Esophagus muscularis mucosa (tissue), 4 donors: ENCODE results near the gene STX8. TPM values are rescaled to one million over a fixed set of nuclear protein-coding genes. Genes with fewer than 3 reads are reported as not detected.
A peak's percentile ranks its signal among the peaks of the same experiment; 100 is the strongest.

Experiments used
- DNase-seq: peaks from one replicate; pipeline ENCODE4 v3.0.0-alpha.2; 2017; ENCODE audit errors: extremely low spot score
- H3K27ac ChIP-seq, 4 donors: fragments of 200-600 bp; sonication (generic); replicated peaks in 1 of 4; 1 replicate in 3 of 4; 2 replicates in 1 of 4; pipeline ENCODE4 v1.5.1; 2016 to 2019; ENCODE audit warnings: mild to moderate bottlenecking in 1 of 4
- H3K27me3 ChIP-seq, 4 donors: fragments of 200-600 bp; sonication (generic); one replicate each; pipeline versions ENCODE4 v1.5.1 to v1.6.0; 2016 to 2019
- H3K36me3 ChIP-seq, 4 donors: fragments of 200-600 bp; sonication (generic); one replicate each; pipeline ENCODE4 v1.5.1; 2016 to 2019
- H3K4me1 ChIP-seq, 4 donors: fragments of 200-600 bp; sonication (generic); one replicate each; pipeline ENCODE4 v1.5.1; 2016 to 2019
- H3K4me3 ChIP-seq, 4 donors: fragments of 200-600 bp; sonication (generic); 1 replicate in 2 of 4; 2 replicates in 2 of 4; pipeline ENCODE4 v1.5.1; 2016 to 2019; ENCODE audit warnings: mild to moderate bottlenecking in 4 of 4, moderate library complexity in 1 of 4
- H3K9me3 ChIP-seq, 4 donors: fragments of 200-600 bp; sonication (generic); 1 replicate in 3 of 4; 2 replicates in 1 of 4; pipeline ENCODE4 v1.5.1; 2016 to 2019
- CTCF ChIP-seq, 3 experiments: fragments of 200-600 bp in 2 of 3; fragments of 450-650 bp in 1 of 3; sonication (generic) in 2 of 3; IDR thresholded peaks; one replicate each; pipeline ENCODE4 v1.5.1; 2017 to 2019; ENCODE audit warnings: antibody characterized with exemption in 3 of 3, mild to moderate bottlenecking in 2 of 3, moderate library complexity in 1 of 3
- EP300 ChIP-seq: sonication (generic); formaldehyde crosslinking; IDR thresholded peaks from one replicate; pipeline ENCODE4 v1.6.1; 2017; ENCODE audit warnings: antibody characterized with exemption
- POLR2A ChIP-seq: fragments of 450-650 bp; IDR thresholded peaks from one replicate; pipeline ENCODE4 v1.6.1; 2017; ENCODE audit warnings: antibody characterized with exemption, moderate library complexity, mild to moderate bottlenecking, low read depth
- POLR2AphosphoS5 ChIP-seq, 2 donors: sonication (generic); formaldehyde crosslinking; IDR thresholded peaks; one replicate each; pipeline ENCODE4 v1.6.1; 2017; ENCODE audit warnings: antibody characterized with exemption in 2 of 2
- WGBS: methylation state at CpG from one replicate; pipeline ENCODE4 v1.1.5; 2018; 5-methylcytosine and 5-hydroxymethylcytosine counted together
- intact Hi-C: fragments of 100-400 bp; cut with DNase I; formaldehyde crosslinking; loops from one replicate; pipeline ENCODE4 v1.15.1; 2023
- total RNA-seq, 4 donors: library from RNA; depleted of rRNA; stranded (reverse); fragments of >200 nt; gene quantifications; one replicate each; pipeline versions ENCODE4 v1.1.0 to v1.2.1, GENCODE V29; 2016

STX8 gene
- total RNA-seq, 4 donors from 2014 or later: 83.9 to 104 (median 94.5) TPM

GRCh38 chr17:9249245-9249953 lies 326.2 kb downstream of the STX8 start:
- intact Hi-C loops: no loop called here
- peaks cover 0 to 15% (median 10%) of the 10 kb centered on the region in 4 donors for H3K36me3 ChIP-seq
- H3K4me3 ChIP-seq: no peak overlapping the region
- no peak for DNase-seq
- H3K27ac ChIP-seq: peak overlapping the region; percentile 34 to 99 (median 99)
- no peaks in the 10 kb centered on the region for H3K27me3 ChIP-seq
- WGBS: 90% methylated on average over 21 of the region's 21 CpGs
- no peaks in the 10 kb centered on the region for H3K9me3 ChIP-seq
- no peak for TF ChIP-seq EP300
- no peak for TF ChIP-seq CTCF (IDR thresholded peaks at IDR 0.05)
- TF ChIP-seq POLR2A: no peak
- no peak for TF ChIP-seq POLR2AphosphoS5 (IDR thresholded peaks at IDR 0.05)
- H3K4me1 ChIP-seq: peaks cover 7 to 52% (median 34%) of the 10 kb centered on the region in 4 donors

DNA sequence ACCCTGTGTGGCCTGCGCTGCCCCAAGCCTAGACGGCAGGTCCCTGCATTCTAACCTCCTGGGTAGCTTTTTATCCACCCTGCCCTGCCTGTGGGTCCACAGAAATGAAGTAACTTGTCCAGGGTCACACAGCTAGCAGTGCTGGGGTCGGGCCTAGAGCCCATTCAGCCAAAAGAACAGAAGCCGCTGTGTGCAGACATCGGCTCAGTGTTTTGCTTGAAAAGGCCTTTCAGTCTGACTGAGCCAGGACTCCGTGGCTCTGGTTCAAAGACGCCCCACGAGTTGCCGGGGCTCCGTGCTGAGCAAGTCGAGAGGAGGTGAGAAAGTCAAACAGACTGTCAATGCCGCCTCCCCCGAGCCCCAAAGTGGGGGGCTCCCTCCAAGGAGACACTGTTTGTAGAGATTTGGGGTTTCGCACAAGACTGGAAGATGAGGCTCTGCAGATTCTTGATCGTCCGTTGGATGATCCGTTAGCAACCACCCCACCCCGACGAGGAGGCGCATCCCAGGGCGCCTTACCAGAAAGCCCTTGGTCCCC lies 328.1 kb downstream of the STX8 start:
- Histone ChIP-seq H3K27me3 (no peaks in the 10 kb centered on the region), H3K4me1 (peaks cover 14 to 71% (median 54%) of the 10 kb centered on the region in 4 donors), H3K27ac (peak overlapping the region; percentile 97 to 99 (median 99)), H3K36me3 (peaks cover 0 to 15% (median 10%) of the 10 kb centered on the region in 4 donors), H3K4me3 (no peak overlapping the region), H3K9me3 (no peaks in the 10 kb centered on the region)
- TF ChIP-seq EP300 (no peak), POLR2AphosphoS5 (IDR thresholded peaks at IDR 0.05) (no peak), CTCF (IDR thresholded peaks at IDR 0.05) (no peak), POLR2A (no peak)
- no peak for DNase-seq
- intact Hi-C loops: no loop called here
- WGBS: 90% methylated on average over 13 of the region's 21 CpGs

GRCh38 chr17:9244066-9245052 lies 331.3 kb downstream of the STX8 start:
- Histone ChIP-seq H3K4me3 (peak overlapping the region in 1 of 4 donors; percentile 16), H3K9me3 (no peaks in the 10 kb centered on the region), H3K36me3 (peaks cover 0 to 9% (median 8%) of the 10 kb centered on the region in 4 donors), H3K4me1 (peaks cover 39 to 98% (median 82%) of the 10 kb centered on the region in 4 donors), H3K27me3 (no peaks in the 10 kb centered on the region), H3K27ac (peak overlapping the region; percentile 97 to 99 (median 99))
- intact Hi-C loops: no loop called here
- WGBS: 50% methylated on average over 19 of the region's 21 CpGs
- no peak for DNase-seq
- TF ChIP-seq POLR2AphosphoS5 (IDR thresholded peaks at IDR 0.05) (peak; percentile 50 to 71), POLR2A (no peak), EP300 (peak; percentile 19), CTCF (IDR thresholded peaks at IDR 0.05) (no peak)

- Histone ChIP-seq H3K4me3 (no peak overlapping the region), H3K9me3 (no peaks in the 10 kb centered on the region), H3K36me3 (no peaks in the 10 kb centered on the region), H3K4me1 (peaks cover 46 to 98% (median 96%) of the 10 kb centered on the region in 4 donors), H3K27ac (peak overlapping the region; percentile 97 to 99 (median 99)), H3K27me3 (no peaks in the 10 kb centered on the region)
- WGBS: 76% methylated on average over 8 of the region's 8 CpGs
- no peak for DNase-seq
- TF ChIP-seq CTCF (IDR thresholded peaks at IDR 0.05) (no peak), POLR2AphosphoS5 (IDR thresholded peaks at IDR 0.05) (no peak), EP300 (no peak), POLR2A (no peak)
- intact Hi-C loops: no loop called here
Observed at GRCh38 chr17:9242983-9243382, 332.6 kb downstream of the STX8 start.
